ENCODE results near the gene TBC1D8.

DNA sequence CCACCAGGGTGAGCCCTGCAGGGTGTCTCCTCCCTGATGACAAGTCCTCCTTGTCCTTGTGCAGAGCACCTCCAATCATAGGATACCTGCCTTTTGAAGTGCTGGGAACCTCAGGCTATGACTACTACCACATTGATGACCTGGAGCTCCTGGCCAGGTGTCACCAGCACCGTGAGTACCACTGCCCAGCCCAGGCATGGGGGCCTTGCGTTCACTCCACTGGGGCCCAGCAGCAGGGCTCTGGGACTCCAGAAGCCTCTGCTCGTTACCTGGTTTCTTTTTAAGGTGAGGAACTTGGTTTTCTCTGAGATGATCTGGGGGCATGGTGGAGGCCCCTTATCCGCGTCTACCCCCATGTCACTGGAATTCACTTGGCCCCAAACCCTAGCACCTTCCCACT is 185.6 kb downstream of the TBC1D8 start:
- TF ChIP-seq, protein P1, sequence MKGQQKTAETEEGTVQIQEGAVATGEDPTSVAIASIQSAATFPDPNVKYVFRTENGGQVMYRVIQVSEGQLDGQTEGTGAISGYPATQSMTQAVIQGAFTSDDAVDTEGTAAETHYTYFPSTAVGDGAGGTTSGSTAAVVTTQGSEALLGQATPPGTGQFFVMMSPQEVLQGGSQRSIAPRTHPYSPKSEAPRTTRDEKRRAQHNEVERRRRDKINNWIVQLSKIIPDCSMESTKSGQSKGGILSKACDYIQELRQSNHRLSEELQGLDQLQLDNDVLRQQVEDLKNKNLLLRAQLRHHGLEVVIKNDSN (CRISPR knock-in tag; IDR thresholded peaks at IDR 0.05), result no peak
- TF ChIP-seq MED1 (CRISPR knock-in tag; IDR thresholded peaks at IDR 0.05; ENCODE audit: borderline replicate concordance) (no peak), ETS2 (tag; IDR thresholded peaks at IDR 0.05; ENCODE audit: borderline replicate concordance, poor library complexity, severe bottlenecking) (no peak), ZNF134 (CRISPR knock-in tag; conservative IDR thresholded peaks at IDR 0.05) (no peak), LEF1 (IDR thresholded peaks at IDR 0.05) (no peak), ARID3A (IDR thresholded peaks at IDR 0.05; ENCODE audit: borderline replicate concordance, low read depth, low read length) (no peak), EZH2 (IDR thresholded peaks at IDR 0.05; ENCODE audit: borderline replicate concordance, low read depth, low read length) (no peak)
- TF ChIP-seq, protein P2, sequence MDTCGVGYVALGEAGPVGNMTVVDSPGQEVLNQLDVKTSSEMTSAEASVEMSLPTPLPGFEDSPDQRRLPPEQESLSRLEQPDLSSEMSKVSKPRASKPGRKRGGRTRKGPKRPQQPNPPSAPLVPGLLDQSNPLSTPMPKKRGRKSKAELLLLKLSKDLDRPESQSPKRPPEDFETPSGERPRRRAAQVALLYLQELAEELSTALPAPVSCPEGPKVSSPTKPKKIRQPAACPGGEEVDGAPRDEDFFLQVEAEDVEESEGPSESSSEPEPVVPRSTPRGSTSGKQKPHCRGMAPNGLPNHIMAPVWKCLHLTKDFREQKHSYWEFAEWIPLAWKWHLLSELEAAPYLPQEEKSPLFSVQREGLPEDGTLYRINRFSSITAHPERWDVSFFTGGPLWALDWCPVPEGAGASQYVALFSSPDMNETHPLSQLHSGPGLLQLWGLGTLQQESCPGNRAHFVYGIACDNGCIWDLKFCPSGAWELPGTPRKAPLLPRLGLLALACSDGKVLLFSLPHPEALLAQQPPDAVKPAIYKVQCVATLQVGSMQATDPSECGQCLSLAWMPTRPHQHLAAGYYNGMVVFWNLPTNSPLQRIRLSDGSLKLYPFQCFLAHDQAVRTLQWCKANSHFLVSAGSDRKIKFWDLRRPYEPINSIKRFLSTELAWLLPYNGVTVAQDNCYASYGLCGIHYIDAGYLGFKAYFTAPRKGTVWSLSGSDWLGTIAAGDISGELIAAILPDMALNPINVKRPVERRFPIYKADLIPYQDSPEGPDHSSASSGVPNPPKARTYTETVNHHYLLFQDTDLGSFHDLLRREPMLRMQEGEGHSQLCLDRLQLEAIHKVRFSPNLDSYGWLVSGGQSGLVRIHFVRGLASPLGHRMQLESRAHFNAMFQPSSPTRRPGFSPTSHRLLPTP (IDR thresholded peaks at IDR 0.05; ENCODE audit: borderline replicate concordance, extremely low read depth, insufficient read length), result no peak
- TF ChIP-seq, protein P3, sequence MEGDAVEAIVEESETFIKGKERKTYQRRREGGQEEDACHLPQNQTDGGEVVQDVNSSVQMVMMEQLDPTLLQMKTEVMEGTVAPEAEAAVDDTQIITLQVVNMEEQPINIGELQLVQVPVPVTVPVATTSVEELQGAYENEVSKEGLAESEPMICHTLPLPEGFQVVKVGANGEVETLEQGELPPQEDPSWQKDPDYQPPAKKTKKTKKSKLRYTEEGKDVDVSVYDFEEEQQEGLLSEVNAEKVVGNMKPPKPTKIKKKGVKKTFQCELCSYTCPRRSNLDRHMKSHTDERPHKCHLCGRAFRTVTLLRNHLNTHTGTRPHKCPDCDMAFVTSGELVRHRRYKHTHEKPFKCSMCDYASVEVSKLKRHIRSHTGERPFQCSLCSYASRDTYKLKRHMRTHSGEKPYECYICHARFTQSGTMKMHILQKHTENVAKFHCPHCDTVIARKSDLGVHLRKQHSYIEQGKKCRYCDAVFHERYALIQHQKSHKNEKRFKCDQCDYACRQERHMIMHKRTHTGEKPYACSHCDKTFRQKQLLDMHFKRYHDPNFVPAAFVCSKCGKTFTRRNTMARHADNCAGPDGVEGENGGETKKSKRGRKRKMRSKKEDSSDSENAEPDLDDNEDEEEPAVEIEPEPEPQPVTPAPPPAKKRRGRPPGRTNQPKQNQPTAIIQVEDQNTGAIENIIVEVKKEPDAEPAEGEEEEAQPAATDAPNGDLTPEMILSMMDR (IDR thresholded peaks at IDR 0.05 in 2 of 3, conservative IDR thresholded peaks at IDR 0.05 in 1 of 3; ENCODE audit: insufficient read depth in 2 of 3, low read depth in 1 of 3, low read length in 3 of 3), result no peak

Measured in K562 (cell line).